RPMI7951 (cell line): ENCODE measurements around the gene PCBD1. TPM values are rescaled to one million over a fixed set of nuclear protein-coding genes. Genes with fewer than 3 reads are reported as not detected.
"Not testable (repeated sequence)": the region's sequence is repeated elsewhere in the genome, so short reads cannot be mapped to it uniquely, and the experiment has no call there.

Experiments used
- DNase-seq: peaks from one replicate; pipeline ENCODE4 v3.0.0-alpha.2; 2012; ENCODE audit warnings: low read depth
- total RNA-seq: library from RNA; depleted of rRNA; stranded (reverse); fragments of >200 nt; shearing (Covaris generic); gene quantifications from 2 replicates; pipeline ENCODE4 v1.2.3, GENCODE V29; 2014; rRNA removed

Gene PCBD1
- 71.6 and 73.9 TPM in 2 replicates for total RNA-seq

- peak; percentile 61 for DNase-seq
These were observed at the start of gene PCBD1 for GRCh38 chr10:70887804-70888800. Gene PCBD1, minus strand, starts transcription at chr10:70888565. Its CDS starts 32 bp downstream, at chr10:70888533.

- DNase-seq, result no peak
These were observed 49.3 kb upstream of the PCBD1 start for GRCh38 chr10:70937661-70938060.

GRCh38 chr10:70936111-70936510 is 47.7 kb upstream of the PCBD1 start:
- DNase-seq, result no peak

- no peak for DNase-seq
These were observed 47.3 kb upstream of the PCBD1 start for GRCh38 chr10:70935631-70936030.

- DNase-seq, result no peak
These were observed 46.8 kb upstream of the PCBD1 start for GRCh38 chr10:70935125-70935625.

- no peak for DNase-seq
These were observed 46.3 kb upstream of the PCBD1 start for GRCh38 chr10:70934701-70935100.

- DNase-seq, result no peak
These were observed 44.2 kb upstream of the PCBD1 start for GRCh38 chr10:70932392-70933196.

GRCh38 chr10:70931168-70931815 is 42.9 kb upstream of the PCBD1 start:
- DNase-seq, result peak; percentile 57

- DNase-seq, result no peak
These were observed 42.1 kb upstream of the PCBD1 start for GRCh38 chr10:70930263-70931000.

GRCh38 chr10:70928140-70928539 is 39.8 kb upstream of the PCBD1 start:
- DNase-seq, result no peak

GRCh38 chr10:70927189-70927943 is 39.0 kb upstream of the PCBD1 start:
- DNase-seq, result no peak

GRCh38 chr10:70926226-70927000 is 38.0 kb upstream of the PCBD1 start:
- no peak for DNase-seq

GRCh38 chr10:70925377-70926225 is 37.2 kb upstream of the PCBD1 start:
- DNase-seq, result no peak

GRCh38 chr10:70923696-70924095 is 35.3 kb upstream of the PCBD1 start:
- DNase-seq, result no peak

- no peak for DNase-seq
These were observed 32.9 kb upstream of the PCBD1 start for GRCh38 chr10:70921285-70921684.

- no peak for DNase-seq
These were observed 32.2 kb upstream of the PCBD1 start for GRCh38 chr10:70920519-70920918.

- not testable (repeated sequence) for DNase-seq
These were observed 31.5 kb upstream of the PCBD1 start for GRCh38 chr10:70919906-70920305.

GRCh38 chr10:70918851-70919530 is 30.6 kb upstream of the PCBD1 start:
- no peak for DNase-seq
